22Rv1 (cell line): ENCODE data around the gene TNRC18.
"Not testable (repeated sequence)": the region's sequence is repeated elsewhere in the genome, so short reads cannot be mapped to it uniquely, and the experiment has no call there.

Experiments used
- CTCF ChIP-seq: fragments of 450-650 bp; IDR thresholded peaks from 2 replicates; pipeline ENCODE4 v1.5.1; 2017; ENCODE audit warnings: mild to moderate bottlenecking
- ZFX ChIP-seq: fragments of 450-650 bp; IDR thresholded peaks from 2 replicates; pipeline ENCODE4 v1.6.1; 2017; ENCODE audit warnings: antibody characterized with exemption, borderline replicate concordance

GRCh38 chr7:5365976-5366625 is 57.5 kb downstream of the TNRC18 start:
- TF ChIP-seq CTCF: peak; percentile 96
- TF ChIP-seq ZFX: not testable (repeated sequence)
